GM21717 (cell line): ENCODE data around the gene MIGA1.
"Not testable (repeated sequence)": the region's sequence is repeated elsewhere in the genome, so short reads cannot be mapped to it uniquely, and the experiment has no call there.

Experiments
- ATAC-seq: cut with Tn5 transposase; IDR thresholded peaks from one replicate; pipeline ENCODE4 v1.9.1; 2021; ENCODE audit warnings: mild to moderate bottlenecking, moderate library complexity; ENCODE audit not compliant: unreplicated experiment

Gene MIGA1

DNA sequence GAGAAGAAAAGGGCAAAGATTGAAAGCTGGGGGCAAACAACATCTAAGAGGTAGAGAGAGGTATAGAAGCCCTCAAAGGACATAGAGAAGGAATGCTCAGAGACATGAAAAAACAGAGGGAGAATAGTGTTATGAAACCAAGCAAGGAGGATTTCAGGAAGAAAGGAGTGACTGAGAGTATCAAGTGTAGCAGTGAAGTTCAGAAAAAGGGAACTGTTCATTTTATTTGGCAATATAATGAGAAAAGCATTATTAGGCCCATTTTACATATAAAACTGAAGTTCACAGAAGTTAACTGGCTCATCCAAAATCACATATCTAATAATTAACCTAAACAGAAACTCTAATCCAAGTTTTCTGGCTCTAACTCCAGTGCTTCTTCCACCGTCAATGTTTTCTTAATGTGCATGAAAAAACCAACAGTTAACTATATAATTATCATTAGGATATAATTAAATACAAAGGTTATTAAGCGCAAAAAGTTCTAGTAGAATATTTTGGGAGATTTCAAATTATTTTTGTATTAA, 126.6 kb downstream of the MIGA1 start:
- no peak for ATAC-seq

DNA sequence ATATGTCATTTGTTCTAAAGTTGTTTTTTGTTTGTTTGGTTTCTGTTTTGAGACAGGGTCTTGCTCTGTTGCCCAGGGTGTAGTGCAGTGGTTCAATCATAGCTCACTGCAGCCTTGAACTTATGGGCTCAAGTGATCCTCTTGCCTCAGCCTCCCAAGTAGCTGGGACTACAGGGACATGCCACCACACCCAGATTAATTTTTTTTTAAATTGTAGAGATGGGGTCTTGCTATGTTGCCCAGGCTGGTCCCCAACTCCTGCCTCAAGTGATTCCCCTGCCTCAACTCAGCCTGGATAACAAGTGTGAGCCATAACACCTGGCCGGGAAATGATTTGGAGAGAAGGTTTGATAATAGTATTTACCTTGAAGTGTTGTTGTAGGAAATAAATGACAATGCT, 127.2 kb downstream of the MIGA1 start:
- ATAC-seq = no peak

DNA sequence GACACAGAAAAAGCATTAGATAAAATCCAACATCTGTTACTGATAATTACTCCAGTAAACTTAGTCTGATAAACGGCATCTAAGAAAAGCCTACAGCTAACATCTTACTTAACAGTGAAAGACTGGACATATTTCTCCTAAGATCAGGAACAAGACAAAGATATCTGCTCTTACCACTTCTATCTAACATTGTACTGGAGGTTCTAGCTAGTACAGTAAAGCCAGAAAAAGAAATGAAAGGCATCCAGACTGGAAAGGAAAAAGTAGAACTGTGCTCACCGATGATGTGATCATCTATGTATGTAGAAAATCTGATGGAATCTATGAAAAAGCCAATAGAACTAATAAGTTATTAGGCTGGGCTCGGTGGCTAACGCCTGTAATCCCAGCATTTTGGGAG, 130.7 kb downstream of the MIGA1 start:
- no peak for ATAC-seq

DNA sequence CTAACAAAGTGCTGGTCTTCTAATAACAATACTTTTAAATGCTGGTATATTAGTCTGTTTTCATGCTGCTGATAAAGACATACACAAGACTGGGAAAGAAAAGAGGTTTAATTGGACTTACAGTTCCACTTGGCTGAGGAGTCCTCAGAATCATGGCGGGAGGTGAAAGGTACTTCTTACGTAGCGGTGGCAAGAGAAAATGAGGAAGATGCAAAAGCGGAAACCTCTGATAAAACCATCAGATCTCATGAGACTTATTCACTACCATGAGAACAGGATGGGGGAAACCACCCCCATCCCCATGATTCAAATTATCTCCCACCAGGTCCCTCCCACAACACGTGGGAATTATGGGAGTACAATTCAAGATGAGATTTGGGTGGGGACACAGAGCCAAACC, 139.5 kb downstream of the MIGA1 start:
- not testable (repeated sequence) for ATAC-seq

DNA sequence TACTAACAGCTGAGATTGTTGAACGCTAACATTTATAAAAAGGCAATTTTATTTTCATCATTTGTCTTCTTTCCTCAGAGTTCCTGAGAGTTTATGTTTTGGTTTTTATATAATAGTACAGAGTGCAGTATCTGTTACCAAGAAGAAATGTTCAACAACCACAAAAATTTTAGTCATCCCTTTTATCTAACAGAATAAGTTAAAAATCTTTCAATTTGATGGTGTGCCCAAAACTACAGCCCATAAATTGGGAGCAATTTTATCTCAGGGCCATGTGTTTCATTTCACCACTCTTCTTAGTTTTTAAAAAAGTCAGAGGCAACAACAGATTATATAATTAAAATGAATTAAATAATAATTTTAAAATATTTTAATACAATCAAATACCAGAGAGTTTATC, 146.1 kb downstream of the MIGA1 start:
- ATAC-seq = no peak

DNA sequence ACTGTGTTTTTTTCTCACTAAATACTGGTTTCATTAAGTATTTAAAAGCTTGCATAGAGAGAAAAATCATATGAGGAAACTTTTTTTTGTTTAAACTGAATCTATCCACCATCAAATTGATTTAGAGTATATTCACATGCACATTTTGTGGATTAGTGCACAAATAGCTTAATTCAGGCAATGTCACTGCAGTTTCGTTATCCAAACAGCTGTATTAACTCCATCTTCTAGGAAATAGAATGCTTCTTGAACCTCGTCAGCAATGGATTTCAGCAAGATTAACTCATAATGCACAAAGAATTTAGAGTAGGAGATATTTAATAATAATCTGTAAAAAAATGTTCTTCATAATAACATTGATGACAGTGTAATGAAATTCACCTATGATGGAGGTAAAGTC, 146.5 kb downstream of the MIGA1 start:
- no peak for ATAC-seq

DNA sequence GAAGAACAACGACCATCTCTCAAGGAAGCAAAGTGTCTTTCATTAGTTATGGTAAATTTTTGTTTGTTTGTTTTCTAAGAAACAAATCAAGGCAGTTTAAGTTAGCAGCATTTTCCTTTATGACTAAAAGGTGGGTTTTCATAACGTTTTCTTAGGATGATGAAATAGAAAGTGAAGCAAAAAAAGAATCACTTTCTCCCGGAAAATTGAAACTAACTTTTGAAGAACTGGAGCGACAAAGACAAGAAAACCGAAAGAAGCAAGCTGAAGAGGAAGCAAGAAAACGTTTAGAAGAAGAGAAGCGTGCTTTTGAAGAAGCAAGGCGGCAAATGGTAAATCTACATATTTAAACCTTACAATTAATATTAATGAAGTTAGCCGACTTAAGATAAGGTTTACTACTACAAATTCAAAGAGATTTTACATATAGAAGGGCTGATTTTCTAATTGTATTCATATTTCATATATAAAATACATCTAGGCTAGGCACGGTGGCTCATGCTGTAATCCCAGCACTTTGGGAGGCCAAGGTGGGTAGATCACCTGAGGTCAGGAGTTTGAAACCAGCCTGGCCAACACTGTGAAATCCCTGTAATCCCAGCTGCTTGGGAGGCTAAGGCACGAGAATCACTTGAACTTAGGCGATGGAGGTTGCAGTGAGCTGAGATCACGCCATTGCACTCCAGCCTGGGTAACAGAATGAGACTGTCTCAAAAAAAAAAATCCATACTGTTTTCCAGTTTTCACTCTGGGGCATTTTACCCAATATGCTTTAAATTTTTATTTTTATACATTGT, 147.3 kb downstream of the MIGA1 start:
- no peak for ATAC-seq

DNA sequence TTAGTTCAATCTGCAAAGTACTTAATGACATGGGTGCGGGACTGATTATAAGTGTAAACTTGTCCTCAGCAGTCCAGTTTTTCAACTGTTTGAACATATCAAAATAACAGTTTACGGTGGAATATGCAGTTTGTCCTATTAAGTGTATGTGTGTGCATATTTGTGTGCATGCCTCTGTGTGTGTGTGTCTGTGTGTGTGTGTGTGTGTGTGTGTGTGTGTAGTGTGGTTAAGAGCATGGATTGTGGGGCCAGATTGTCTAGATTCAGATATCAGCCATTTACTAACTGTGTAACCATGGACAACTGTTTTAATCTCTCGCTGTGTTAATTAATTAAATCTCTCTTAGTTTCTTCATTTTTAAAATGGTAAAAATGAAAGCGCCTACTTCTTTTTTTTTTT, 148.0 kb downstream of the MIGA1 start:
- no peak for ATAC-seq
